Kidney epithelial cell (primary cell): ENCODE results near the gene NEK5. TPM values are rescaled to one million over a fixed set of nuclear protein-coding genes. Genes with fewer than 3 reads are reported as not detected.
"Not testable (repeated sequence)": the region's sequence is repeated elsewhere in the genome, so short reads cannot be mapped to it uniquely, and the experiment has no call there.

ENCODE experiments used
- DNase-seq: peaks from one replicate; pipeline ENCODE4 v3.0.0-alpha.2; 2010; ENCODE audit warnings: low read depth
- H3K27me3 ChIP-seq: 2 replicates; pipeline ENCODE4 v1.6.0; 2011; ENCODE audit warnings: low read length; ENCODE audit not compliant: control insufficient read depth, insufficient read depth
- H3K36me3 ChIP-seq: 2 replicates; pipeline ENCODE4 v1.5.1; 2011; ENCODE audit warnings: low read length; ENCODE audit not compliant: control insufficient read depth, insufficient read depth
- H3K4me3 ChIP-seq: 2 replicates; pipeline ENCODE4 v1.5.1; 2011; ENCODE audit warnings: low read depth, mild to moderate bottlenecking, control low read depth, low read length
- total RNA-seq: library from RNA; depleted of rRNA; stranded (reverse); fragments of >200 nt; gene quantifications from 2 replicates; pipeline ENCODE4 v1.2.3, GENCODE V29; 2015
- TF ChIP-seq, protein P1 (sequence below): IDR thresholded peaks from 2 replicates; pipeline ENCODE4 v1.5.1; 2011; ENCODE audit warnings: mild to moderate bottlenecking, moderate library complexity, low read length, control low read depth, inconsistent platforms; ENCODE audit not compliant: insufficient read depth, poor library complexity, severe bottlenecking

Gene NEK5
- total RNA-seq, 1 donor from 2014 or later: 0.33 TPM

DNA sequence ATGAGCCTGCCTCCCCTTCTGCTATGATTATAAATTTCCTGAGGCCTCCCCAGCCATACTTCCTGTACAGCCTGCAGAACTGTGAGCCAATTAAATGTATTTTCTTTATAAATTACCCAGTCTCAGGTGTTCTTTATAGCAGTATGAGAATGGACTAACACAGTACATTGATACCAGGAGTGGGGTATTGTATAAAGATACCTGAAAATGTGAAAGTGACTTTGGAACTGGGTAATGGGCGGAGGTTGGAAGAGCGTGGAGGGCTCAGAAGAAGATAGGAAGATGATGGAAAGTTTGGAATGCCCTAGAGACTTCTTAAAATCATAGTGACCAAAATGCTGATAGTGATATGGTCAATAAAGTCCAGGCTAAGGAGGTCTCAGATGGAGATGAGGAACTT, 32.8 kb downstream of the NEK5 start:
- TF ChIP-seq, protein P1, sequence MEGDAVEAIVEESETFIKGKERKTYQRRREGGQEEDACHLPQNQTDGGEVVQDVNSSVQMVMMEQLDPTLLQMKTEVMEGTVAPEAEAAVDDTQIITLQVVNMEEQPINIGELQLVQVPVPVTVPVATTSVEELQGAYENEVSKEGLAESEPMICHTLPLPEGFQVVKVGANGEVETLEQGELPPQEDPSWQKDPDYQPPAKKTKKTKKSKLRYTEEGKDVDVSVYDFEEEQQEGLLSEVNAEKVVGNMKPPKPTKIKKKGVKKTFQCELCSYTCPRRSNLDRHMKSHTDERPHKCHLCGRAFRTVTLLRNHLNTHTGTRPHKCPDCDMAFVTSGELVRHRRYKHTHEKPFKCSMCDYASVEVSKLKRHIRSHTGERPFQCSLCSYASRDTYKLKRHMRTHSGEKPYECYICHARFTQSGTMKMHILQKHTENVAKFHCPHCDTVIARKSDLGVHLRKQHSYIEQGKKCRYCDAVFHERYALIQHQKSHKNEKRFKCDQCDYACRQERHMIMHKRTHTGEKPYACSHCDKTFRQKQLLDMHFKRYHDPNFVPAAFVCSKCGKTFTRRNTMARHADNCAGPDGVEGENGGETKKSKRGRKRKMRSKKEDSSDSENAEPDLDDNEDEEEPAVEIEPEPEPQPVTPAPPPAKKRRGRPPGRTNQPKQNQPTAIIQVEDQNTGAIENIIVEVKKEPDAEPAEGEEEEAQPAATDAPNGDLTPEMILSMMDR: no peak
- Histone ChIP-seq H3K36me3 (no peaks in the 10 kb centered on the region), H3K4me3 (no peak overlapping the region), H3K27me3 (no peaks in the 10 kb centered on the region)
- DNase-seq: no peak

DNA sequence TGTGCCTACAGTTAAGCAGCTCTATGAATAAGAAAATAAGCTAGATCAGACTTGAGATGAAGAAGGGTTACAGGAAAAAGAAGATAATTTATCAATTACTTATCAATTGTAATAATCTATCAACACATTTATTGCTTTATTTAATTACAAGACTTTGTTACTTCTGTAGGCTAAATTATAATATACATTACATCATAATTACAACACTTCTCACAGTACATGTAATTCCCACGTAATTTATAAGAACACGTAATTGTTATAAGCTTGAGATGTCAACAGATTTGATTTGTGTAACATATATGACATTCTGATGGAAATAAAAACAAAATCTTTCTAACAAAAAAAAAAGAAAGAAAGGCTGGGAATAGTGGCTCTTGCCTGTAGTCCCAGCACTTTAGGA, 36.8 kb downstream of the NEK5 start:
- H3K36me3 ChIP-seq: no peaks in the 10 kb centered on the region
- H3K27me3 ChIP-seq: no peaks in the 10 kb centered on the region
- TF ChIP-seq, protein P1: no peak
- no peak for DNase-seq
- no peak overlapping the region for H3K4me3 ChIP-seq

DNA sequence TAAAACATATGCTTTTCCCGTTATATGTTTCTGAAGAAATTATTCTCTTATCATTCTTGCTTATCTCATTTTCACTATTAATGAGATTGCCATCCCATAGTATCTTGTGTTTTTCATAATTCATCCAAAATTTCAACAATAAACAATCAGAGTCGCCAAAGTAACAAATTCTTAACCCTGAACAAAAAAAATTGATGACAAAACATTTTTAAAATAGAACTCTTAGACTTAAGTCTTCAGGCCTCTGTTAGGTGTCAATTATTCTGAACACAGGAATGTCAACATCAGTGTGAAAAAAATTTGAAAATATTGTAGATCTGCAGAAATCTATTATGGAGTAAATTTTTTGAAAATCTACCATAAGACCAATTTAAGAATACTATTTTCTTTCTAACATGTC, 37.4 kb downstream of the NEK5 start:
- no peak overlapping the region for H3K4me3 ChIP-seq
- no peaks in the 10 kb centered on the region for H3K36me3 ChIP-seq
- DNase-seq: no peak
- H3K27me3 ChIP-seq: no peaks in the 10 kb centered on the region
- TF ChIP-seq, protein P1: no peak

DNA sequence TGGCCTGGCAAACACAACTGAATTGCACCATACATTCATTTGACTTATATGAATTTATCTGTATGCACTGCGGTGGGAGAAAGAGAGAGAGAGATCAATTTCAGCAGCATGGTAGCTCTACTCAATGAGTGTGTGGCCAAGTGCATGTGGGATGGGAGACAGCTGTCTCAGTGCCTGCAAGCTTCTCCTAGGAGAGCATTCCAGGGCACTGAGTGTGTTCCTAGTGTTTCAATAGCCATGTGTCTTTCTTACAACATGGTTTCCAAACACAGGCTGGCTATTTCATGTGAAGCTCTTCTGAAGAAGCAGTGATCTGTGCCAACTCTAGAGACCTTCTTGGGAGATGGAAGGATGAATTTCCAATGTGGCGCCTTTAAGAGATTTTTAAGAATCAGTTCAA, 43.5 kb downstream of the NEK5 start:
- no peaks in the 10 kb centered on the region for H3K27me3 ChIP-seq
- TF ChIP-seq, protein P1: no peak
- H3K36me3 ChIP-seq: no peaks in the 10 kb centered on the region
- H3K4me3 ChIP-seq: no peak overlapping the region
- DNase-seq: no peak

DNA sequence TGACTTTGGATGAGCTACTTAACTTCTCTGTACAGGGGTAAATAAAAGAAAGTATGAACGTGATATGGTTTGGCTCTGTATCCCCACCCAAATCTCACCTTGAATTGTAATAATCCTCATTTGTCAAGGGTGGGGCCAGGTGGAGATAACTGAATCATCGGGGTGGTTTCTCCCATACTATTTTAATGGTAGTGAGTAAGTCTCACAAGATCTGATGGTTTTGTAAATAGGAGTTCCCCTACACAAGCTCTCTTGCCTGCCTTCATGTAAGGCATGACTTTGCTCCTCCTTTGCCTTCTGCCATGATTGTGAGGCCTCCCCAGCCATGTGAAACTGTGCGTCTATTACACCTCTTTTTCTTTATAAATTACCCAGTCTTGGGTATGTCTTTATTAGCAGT, 43.9 kb downstream of the NEK5 start:
- not testable (repeated sequence) for H3K27me3 ChIP-seq, DNase-seq, H3K4me3 ChIP-seq

DNA sequence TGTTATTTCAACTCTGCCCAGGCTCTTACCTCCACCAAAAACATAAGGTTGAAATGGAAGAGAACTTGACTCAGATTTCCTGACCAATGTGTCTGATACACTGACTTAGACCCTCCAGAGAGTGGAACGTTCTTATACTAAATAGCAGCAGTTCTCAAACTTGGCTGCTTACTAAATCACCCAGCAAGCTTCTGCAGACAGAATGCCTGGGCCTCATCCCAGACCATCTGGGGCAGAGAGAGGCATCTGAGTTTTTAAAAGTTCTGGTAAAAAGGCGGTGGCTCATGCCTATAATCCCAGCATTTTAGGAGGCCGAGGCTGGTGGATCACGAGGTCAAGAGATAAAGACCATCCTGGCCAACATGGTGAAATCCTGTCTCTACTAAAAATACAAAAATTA, 46.3 kb downstream of the NEK5 start:
- no peak for DNase-seq
- TF ChIP-seq, protein P1: no peak
- Histone ChIP-seq H3K36me3 (no peaks in the 10 kb centered on the region), H3K27me3 (no peaks in the 10 kb centered on the region), H3K4me3 (no peak overlapping the region)

More for the DNA sequence above, 43.9 kb downstream of the NEK5 start:
- not testable (repeated sequence) for H3K36me3 ChIP-seq

DNA sequence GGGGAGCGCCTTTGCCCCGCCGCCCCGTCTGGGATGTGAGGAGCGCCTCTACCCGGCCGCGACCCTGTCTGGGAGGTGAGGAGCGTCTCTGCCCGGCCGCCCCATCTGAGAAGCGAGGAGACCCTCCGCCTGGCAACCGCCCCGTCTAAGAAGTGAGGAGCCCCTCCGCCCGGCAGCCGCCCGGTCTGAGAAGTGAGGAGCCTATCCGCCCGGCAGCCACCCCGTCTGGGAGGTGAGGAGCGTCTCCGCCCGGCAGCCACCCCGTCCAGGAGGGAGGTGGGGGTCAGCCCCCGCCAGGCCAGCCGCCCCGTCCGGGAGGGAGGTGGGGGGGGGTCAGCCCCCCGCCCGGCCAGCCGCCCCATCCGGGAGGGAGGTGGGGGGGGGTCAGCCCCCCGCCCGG, 49.0 kb downstream of the NEK5 start:
- not testable (repeated sequence) for H3K36me3 ChIP-seq, H3K4me3 ChIP-seq, DNase-seq, H3K27me3 ChIP-seq
